Omental fat pad (tissue), 4 donors: ENCODE results near the gene TMEM59L. TPM values are rescaled to one million over a fixed set of nuclear protein-coding genes. Genes with fewer than 3 reads are reported as not detected.

Experiments used
- ATAC-seq: fragments of 150-250 bp; one replicate; pipeline ENCODE4 v1.9.1; 2016; ENCODE audit warnings: mild to moderate bottlenecking, moderate library complexity; ENCODE audit not compliant: low FRiP score
- DNase-seq: peaks from one replicate; pipeline ENCODE4 v3.0.0-alpha.2; 2019; ENCODE audit warnings: low spot score
- CTCF ChIP-seq, 3 donors: fragments of 450-650 bp; IDR thresholded peaks; one replicate each; pipeline ENCODE4 v1.5.1; 2016 to 2017; ENCODE audit warnings: antibody characterized with exemption in 3 of 3, mild to moderate bottlenecking in 3 of 3, moderate library complexity in 2 of 3
- total RNA-seq, 4 donors: library from RNA; depleted of rRNA; stranded (reverse); fragments of >200 nt; gene quantifications; one replicate each; pipeline ENCODE4 v1.1.0, GENCODE V29; 2016

TMEM59L gene
- total RNA-seq, 4 donors from 2014 or later = 0.28 to 0.79 TPM; not detected in 2

GRCh38 chr19:18607226-18608101 is 5.2 kb upstream of the TMEM59L start:
- DNase-seq = no peak
- ATAC-seq = no peak
- no peak for TF ChIP-seq CTCF (IDR thresholded peaks at IDR 0.05)

- no peak for TF ChIP-seq CTCF (IDR thresholded peaks at IDR 0.05)
- no peak for ATAC-seq
- DNase-seq = no peak
Observed at GRCh38 chr19:18608102-18608804, 4.4 kb upstream of the TMEM59L start.

DNA sequence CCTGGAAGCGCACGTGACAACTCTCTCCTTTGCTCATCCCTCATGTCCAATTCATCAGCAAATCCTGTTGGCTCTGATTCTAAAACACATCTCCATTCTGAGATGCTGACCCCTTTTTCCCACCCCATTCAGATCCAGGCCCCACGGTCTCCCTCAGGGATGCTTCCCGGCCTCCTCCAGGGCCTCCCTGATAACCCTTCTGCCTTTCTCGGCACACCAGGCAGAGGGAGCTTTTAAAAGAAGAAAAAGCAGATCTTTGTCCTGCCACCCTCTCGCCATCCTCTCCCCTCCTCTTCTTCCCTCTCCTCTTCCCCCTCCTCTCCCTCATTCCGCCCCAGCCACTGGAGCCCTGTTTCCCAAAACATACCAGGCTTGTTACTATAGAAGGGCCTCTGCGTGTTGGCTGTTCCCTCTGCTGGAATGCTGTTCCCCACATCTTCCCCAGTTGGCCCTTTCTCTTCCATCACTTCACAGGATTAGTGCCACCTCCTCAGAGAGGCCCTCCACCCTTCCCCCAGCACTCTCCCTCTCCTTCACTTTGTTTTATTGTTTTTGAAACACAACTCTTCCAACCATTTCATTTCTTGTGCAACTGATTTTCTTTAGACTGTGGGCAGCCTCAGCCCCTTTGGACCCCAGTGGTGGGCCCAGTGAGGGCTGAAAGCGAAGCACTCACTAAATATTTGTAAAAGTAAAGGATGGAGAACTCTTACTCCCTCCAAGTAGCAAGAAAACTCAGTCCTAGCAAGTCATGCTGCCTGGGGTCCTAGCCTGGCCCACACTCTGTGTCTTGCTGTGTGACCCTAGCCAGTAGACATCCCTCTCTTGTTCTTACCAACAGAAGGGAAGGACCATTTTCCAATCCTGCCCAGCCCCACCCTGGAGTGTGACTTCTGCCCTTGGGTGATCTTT is 3.6 kb upstream of the TMEM59L start:
- no peak for ATAC-seq
- no peak for TF ChIP-seq CTCF (IDR thresholded peaks at IDR 0.05)

GRCh38 chr19:18609717-18610051 is 3.0 kb upstream of the TMEM59L start:
- DNase-seq (no peak), ATAC-seq (no peak)
- no peak for TF ChIP-seq CTCF (IDR thresholded peaks at IDR 0.05)

More for the DNA sequence above, 3.6 kb upstream of the TMEM59L start:
- DNase-seq = no peak

DNA sequence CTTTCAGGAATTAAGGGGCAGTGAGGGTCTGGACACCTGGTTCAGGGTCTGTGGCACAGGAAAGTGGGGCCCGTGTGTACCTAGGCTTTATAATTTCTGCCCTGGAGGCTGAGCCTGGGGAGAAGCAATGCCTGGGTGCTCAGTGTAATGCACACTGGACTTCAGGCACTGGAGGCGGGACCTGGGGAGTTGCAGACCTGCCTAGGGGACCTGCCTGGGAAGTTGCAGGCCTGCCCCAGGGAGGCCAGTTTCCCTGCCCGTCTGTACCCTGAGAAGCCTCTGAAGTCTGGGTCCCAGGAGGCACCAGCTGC is 2.5 kb upstream of the TMEM59L start:
- ATAC-seq (no peak), DNase-seq (no peak)
- TF ChIP-seq CTCF (IDR thresholded peaks at IDR 0.05) = no peak

GRCh38 chr19:18610556-18611326 is 1.9 kb upstream of the TMEM59L start:
- no peak for TF ChIP-seq CTCF (IDR thresholded peaks at IDR 0.05)
- no peak for DNase-seq
- no peak for ATAC-seq
